ENCODE measurements around the gene SLC7A7.

DNA sequence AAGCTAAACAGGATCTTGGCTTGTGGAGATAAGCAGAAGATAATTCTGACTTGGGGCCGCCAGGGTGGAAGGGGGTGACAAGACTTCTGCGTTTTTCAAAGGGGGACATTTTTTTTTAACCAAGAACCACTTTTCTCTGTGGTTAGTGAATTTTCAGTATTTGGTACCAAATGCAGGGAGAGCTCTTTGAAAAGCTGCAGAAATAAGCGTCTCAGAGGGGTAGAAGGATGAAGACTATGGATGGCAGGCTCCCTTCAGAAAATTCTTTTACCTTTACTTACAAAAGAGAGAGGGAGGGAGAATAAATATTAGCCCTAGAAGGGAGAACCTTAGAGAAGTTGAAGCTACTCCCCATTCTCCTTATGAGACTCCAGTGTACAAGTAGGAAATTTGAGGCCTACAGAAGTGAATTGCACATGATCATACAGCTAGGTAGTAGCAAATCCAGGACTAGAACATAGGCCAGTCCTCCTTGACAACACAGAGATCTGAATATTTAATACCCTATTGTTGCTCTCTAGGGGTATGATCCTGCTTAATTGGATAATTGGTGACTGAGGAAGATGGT is 15.3 kb upstream of the SLC7A7 start:
- TF ChIP-seq, protein P1, sequence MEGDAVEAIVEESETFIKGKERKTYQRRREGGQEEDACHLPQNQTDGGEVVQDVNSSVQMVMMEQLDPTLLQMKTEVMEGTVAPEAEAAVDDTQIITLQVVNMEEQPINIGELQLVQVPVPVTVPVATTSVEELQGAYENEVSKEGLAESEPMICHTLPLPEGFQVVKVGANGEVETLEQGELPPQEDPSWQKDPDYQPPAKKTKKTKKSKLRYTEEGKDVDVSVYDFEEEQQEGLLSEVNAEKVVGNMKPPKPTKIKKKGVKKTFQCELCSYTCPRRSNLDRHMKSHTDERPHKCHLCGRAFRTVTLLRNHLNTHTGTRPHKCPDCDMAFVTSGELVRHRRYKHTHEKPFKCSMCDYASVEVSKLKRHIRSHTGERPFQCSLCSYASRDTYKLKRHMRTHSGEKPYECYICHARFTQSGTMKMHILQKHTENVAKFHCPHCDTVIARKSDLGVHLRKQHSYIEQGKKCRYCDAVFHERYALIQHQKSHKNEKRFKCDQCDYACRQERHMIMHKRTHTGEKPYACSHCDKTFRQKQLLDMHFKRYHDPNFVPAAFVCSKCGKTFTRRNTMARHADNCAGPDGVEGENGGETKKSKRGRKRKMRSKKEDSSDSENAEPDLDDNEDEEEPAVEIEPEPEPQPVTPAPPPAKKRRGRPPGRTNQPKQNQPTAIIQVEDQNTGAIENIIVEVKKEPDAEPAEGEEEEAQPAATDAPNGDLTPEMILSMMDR (conservative IDR thresholded peaks at IDR 0.05; ENCODE audit: low read length): no peak
- no peak for TF ChIP-seq EZH2phosphoT487 (IDR thresholded peaks at IDR 0.05; ENCODE audit: borderline replicate concordance)

Measured in Loucy (cell line).